Cardiac septum (tissue), 1 donor: Measurements from ENCODE around the gene DOCK10. TPM values are rescaled to one million over a fixed set of nuclear protein-coding genes. Genes with fewer than 3 reads are reported as not detected.

Source experiments
- DNase-seq: peaks from one replicate; pipeline ENCODE4 v3.0.0-alpha.2; 2020; ENCODE audit warnings: low spot score
- intact Hi-C: fragments of 100-400 bp; cut with DNase I; formaldehyde crosslinking; loops from one replicate; pipeline ENCODE4 v1.14.0; 2022
- long read RNA-seq: library from polyadenylated mRNA; unstranded; transcript quantifications from one replicate; pipeline ENCODE4 v2.0.0, GENCODE V29; 2021
- total RNA-seq: library from RNA; stranded (reverse); fragmentation: NEBNext Ultra II Directional; extraction: Animal tissue kit (Norgen Biotek cat#: 25700); gene quantifications from one replicate; pipeline ENCODE4 v1.2.1, GENCODE V29; 2021
- donor health status: DM: no; HTN: no; CAD: no.

The DOCK10 gene
- 2.6 TPM for total RNA-seq
- long read RNA-seq, partial matches to known transcripts = 0 of 1 reads
- long read RNA-seq, other reads (novel, unspliced or antisense) = 1 of 1 reads

DNA sequence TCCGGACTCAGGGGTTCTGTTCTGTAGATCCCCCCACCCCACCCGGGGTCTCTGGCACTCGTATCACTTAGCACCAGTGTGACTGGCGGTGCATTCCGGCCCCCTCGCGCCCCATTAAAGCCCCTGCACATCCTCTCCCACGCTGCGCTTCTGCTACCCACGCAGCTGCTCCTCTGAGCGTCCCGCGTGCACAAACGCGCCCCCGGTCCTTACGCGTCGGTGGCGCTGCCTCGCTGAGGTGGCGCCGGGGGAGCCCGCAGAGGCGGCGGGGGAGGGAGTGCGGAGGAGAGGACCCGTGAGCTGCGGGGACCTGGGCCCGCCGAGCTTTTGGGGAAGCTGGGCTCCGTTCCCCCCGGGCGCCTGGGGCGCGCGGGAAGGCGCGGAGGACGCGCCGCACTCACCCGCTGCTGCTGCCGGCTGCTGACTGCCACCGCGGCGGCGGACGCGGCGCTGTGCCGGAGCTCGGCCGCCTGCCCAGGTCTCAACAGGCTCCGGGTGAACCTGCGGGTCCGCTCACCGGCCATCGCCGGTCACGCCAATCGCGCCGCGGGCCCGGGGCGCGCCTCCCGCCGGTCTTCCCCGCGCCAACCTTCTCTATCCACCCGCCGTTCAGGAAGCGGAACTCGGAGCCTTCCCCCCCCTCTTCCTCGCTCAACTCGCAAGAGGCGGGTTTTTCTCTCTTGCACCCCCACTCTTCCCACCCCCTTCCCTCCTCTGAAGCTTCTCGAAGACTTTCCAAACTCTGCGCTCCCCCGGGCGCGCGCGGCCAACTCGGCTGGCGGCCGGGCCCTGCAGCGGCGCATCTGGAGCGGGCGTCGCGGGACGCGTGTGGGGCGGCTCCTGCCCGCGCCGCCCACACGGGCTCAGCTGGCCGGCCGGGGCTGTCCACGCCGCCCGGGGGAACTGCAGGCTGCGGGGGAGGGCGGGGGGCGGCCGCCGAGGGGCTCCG lies at the start of gene DOCK10:
Gene DOCK10, minus strand, starts transcription at position 618 of the 949 bp plus-strand sequence. Its CDS starts 94 bp downstream, at position 524.
- DNase-seq = no peak
- intact Hi-C loops = no loop called here

DNA sequence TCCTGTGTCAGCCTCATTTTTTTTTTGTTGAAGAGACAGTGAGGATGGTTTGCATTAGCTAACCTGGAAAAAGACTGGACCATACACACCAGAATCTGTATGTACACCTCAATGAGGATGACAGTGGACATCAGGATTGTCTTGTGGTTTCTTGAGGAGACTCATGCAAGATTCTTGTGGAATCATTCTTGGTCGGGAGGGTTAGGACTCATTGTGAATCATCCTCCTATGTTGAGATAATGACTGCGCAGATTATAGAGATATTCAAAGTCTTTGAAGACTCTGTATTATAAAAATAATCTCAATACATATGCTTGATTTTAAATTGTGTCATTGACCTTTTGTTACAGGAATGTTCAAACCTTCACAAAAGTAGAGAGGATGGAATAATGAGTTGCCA lies 49.1 kb upstream of the DOCK10 start:
- intact Hi-C loops = no loop called here

DNA sequence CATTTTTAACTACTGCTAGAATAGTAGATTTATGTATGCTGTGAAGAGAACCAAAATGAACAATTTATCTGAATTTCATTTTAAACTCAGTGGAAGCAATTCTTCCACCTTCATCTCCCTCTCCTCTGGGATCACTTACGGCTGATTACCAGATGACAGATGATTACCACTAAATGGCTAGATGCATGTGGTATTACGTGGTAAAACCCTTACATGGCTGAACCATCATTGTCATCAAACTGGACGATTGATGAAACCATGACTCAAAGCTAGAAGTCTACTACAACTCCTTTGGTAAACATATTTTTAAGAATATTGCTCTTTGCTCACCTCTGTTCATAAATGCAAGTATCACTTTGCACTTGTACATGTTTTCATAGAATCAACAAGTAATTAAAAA lies 48.5 kb upstream of the DOCK10 start:
- intact Hi-C loops = no loop called here

More for the DNA sequence above, 49.1 kb upstream of the DOCK10 start:
- DNase-seq = no peak

DNA sequence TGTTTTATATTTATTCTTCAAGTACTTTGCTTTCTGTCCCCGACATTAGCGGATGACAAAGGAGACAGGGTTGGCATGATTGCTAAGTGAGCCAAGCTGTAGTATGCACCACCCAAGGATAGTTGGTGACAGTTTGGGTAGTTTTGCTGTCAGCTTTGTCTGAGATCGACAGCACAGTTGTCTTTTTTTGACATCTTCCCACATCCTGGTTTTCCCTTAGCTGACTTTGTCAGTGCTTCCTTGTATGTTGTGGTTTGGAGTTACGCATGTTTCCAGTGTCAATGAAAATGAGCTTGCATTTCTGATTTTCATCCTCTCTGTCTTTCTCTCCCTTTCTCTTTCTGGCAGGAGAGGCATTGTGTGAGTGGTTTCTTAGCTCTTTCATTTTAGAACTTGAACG lies 44.6 kb upstream of the DOCK10 start:
- intact Hi-C loops = no loop called here

More for the DNA sequence above, 48.5 kb upstream of the DOCK10 start:
- no peak for DNase-seq

DNA sequence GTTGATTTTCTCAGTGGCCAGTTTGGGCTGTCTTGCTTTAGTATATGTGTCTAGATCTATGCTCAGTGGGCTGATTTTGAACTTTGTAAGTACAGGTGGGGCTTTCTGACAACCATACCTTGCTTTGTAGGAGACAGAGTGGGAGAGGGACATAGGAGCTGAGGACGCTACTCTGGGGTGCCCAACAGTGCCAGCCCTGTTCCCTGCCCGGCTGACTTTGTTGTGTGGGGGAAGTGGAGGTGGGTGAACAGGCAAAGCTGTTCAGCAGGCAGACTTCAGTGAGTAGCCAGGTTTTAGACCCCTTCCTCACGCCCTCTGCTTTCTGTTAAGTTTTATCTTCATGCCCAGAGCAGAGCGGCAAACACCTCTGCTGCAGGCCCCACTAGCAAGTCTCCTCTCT lies 44.2 kb upstream of the DOCK10 start:
- no peak for DNase-seq
- intact Hi-C loops = no loop called here

More for the DNA sequence above, 44.6 kb upstream of the DOCK10 start:
- no peak for DNase-seq

DNA sequence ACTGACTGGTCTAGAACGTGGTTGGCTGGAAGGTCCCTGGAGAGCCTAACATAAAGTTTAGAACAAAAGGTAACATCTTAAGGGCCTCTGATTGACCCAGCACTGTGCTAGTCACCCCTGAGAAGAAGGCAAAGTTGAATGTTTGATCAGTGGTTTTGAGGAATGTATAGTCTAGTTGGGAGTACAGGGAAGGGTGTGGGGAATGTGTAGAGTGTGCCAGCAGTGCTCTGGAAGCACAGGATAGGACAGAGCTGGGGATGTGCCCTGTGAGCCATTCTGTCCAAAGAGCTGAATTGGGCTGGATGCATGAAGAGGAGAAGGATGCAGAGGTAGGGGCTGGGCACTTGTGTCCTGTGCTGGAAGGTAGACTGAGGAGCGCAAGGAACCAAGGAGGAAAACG lies 41.0 kb upstream of the DOCK10 start:
- intact Hi-C loops = no loop called here
- DNase-seq = no peak

DNA sequence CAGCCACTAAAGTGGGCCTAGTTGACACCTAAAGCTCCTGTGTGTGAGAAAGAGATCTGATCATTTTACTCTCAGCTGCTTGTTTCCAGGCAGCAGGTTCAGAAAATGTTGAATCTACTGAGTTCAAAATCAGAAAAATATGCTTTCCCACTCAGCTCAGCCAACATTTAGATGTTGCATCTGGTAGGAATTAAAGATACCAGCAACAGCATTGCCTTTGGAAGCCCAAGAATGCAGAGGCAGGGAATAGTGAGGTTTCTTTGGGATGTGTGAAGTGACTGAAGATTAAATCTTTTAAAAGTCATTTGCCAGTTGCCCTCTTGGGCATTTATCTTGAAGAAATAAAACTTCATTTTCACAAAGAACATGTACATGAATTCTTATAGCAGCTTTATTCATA lies 33.9 kb upstream of the DOCK10 start:
- intact Hi-C loops = no loop called here
- no peak for DNase-seq

DNA sequence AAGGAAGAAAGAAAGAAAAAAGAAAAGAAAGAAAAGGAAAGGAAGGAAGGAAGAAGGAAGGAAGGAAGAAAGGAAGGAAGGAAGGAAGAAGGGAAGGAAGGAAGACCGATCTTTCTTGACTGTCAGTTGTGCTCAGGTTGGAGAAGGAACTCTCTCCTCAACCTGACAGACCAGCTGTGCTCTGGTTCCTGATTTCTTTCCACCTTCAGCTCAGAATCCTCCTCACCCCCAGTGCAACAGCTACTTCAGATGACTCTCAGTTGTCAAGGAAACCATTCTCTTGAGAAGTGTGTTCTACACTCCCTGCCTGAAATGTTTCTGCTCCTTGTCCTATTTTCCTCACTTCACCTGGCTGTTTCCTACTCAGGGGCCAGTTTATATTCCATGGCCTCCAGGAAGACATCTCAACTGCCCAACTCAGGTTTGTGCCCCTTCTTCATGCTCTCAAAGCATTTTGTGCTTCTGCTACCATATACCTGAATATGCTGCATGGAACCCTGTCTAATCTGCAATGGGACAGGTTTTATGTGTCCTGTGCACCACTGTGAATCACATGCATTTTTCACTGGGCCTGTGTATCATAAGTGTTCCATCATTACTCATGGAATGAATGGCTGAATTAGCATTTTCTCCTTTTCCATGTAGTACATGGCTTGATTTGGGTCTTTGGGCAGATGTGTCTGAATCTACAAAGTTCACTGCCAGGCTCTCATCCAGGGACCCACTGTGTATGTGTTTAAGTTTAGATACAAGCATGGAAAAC lies 32.8 kb upstream of the DOCK10 start:
- no peak for DNase-seq
- intact Hi-C loops = no loop called here

DNA sequence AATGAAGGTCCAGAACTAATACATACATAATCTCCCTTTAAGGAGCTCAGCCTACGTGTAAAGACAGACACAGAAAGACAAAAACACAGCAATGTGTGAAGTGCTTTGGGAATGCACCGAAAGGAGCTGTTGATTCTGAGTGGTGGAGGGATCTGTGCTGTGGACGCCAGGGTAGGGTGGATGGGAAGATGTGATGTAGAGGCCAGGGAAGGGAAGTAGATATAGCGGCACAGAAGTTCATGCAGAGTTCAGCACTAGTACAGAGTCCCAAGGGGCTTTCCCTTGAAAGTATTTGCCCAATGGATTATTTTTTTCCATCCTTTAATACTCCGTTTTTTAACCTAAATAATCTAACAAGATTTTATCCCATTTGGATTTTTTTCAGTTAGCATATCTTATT lies 32.1 kb upstream of the DOCK10 start:
- intact Hi-C loops = no loop called here

DNA sequence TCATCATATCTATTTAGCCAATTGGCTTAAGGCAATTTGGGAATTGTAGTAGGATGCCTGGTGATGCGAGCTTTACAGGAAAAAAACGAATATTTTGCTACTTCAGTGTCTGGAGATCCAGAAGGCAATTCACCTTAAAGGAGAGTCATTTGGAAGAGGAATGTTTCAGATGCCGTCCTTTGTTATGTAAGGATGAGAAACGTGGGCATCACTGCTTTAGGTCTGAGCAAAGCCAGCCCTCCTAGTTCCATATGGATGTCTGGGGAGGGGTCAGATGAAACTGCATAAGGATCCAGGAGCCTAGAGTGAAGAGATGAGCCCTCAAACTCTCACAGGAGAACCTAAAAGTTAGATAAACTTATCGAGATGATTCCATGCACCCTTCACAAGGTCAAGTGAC lies 30.9 kb upstream of the DOCK10 start:
- intact Hi-C loops = no loop called here
- DNase-seq = no peak

More for the DNA sequence above, 32.1 kb upstream of the DOCK10 start:
- DNase-seq = no peak

DNA sequence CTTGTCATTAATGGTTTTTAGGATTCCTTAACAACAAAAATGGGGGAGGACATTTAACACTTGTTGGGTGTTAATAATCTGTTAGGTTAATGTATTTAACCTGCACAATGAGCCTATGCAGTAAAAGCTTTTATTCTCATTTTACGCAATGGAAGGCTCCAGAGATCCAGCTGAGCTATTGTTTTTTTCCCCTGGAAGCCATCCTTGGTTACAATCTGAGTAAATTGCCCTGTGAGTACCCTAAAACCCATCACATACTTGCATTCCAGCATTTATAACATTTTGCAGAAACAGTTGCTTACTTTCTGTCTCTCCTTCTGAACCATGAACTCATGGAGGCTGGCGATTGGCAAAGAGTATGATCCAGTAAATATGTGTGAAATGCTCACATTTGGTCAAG lies 30.2 kb upstream of the DOCK10 start:
- intact Hi-C loops = no loop called here
- no peak for DNase-seq

DNA sequence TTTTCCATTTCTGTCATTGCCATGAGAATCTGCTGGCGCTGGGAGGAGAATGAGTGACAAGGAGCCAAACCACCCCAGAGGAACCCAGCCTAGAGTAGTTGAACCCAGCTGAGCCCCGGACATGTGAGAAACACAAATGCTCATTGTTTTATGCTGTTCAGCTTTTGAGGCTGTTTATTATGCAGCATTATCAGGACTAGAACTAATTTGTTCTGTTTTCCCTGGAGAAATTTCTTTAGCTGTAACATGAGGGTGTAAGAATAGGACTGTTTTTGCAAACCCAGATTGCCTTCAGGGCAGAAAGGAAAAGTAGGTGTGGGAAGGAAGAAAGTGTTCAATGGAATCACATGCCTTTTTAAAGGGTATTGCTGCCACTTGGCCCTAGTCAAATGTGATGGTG lies 28.5 kb upstream of the DOCK10 start:
- no peak for DNase-seq
- intact Hi-C loops = no loop called here

DNA sequence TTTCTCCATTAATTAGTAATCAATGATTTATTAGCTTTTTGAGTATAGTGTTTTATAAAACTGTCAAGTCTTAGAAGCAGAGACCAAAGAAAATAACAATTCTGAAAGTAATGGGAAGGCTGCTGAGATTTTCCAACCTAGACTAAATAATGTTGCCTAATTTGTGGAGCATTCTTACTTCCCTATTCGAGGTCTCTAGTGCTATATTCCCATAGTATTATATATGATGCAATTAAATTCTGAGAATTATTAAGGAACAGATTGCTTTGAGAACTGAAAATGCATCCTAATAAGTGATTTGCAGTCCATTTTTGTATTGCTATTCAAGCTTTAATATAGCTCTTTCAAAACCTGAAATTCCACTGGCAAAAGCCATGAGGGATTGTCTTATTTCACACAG lies 27.7 kb upstream of the DOCK10 start:
- no peak for DNase-seq
- intact Hi-C loops = no loop called here

DNA sequence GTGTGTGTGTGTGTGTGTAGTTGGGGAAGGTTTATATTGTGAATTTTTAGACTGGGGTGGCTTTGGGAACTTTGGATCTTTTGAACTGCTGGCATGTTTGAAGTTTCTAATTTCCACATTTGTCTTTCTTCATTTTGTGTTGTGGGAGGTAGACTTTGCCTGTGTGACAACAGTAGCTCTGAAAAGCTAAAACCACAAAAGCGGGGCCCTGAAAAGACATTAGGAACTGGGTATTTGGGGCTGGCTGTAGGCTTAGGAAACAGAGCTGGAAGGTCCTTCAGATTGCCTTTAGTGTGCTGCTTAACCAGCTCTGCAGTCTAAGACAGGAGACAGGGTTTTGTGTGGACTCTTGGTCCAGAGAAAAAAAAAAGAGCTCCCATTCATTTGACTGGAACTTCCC lies 27.2 kb upstream of the DOCK10 start:
- intact Hi-C loops = no loop called here
- no peak for DNase-seq

DNA sequence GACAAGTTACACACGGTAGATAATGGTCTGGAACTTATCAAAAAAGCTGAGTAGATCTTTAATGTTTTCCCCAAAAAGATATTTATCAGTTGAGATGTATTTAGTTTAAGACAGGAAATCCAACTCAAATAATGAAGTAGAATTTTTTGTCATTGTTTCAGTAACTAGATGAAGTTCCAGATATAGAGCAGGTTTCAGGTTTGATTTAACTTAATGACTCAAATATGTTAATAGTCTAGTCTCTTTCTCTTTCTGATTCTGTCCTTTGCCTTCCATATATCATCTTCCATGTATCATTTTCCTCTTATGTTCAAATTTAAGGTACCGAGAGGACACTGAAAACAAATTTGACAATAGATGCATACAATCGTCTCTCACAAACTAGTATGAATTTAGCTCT lies 23.6 kb upstream of the DOCK10 start:
- DNase-seq = no peak
- intact Hi-C loops = no loop called here

DNA sequence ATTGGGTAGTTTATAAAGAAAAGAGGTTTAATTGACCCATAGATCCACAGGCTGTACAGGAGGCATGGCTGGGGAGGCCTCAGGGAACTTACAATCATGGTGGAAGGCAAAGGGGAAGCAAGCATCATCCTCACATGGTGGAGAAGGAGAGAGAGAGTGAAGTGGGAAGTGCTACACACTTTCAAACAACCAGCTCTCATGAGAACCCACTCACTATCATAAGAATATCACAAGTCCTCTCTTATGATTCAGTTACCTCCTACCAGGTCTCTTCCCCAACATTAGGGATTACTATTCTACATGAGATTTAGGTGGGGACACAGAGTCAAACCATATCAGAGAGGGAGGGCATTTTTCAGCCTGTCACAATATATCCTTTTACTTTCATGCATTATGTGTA lies 22.7 kb upstream of the DOCK10 start:
- intact Hi-C loops = no loop called here
- no peak for DNase-seq

DNA sequence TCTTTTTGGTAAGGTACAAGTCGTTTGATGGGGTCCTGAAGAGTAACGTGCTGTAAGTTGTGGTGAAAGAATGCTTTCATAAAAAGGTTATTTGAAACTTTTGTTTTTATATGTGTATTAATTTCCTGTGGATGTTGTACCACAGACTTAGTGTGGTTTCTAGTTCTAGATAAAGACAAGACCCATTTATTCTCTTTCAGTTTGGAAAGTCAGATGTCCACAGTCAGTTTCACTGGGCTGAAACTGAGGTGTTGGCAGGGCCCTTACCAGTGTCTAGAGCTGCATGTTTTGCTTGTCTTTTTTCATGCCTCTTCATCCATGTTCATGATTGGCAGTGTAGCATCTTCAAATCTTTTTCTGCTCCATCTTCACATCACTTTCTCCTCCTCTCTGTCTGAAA lies 22.1 kb upstream of the DOCK10 start:
- DNase-seq = no peak
- intact Hi-C loops = no loop called here

DNA sequence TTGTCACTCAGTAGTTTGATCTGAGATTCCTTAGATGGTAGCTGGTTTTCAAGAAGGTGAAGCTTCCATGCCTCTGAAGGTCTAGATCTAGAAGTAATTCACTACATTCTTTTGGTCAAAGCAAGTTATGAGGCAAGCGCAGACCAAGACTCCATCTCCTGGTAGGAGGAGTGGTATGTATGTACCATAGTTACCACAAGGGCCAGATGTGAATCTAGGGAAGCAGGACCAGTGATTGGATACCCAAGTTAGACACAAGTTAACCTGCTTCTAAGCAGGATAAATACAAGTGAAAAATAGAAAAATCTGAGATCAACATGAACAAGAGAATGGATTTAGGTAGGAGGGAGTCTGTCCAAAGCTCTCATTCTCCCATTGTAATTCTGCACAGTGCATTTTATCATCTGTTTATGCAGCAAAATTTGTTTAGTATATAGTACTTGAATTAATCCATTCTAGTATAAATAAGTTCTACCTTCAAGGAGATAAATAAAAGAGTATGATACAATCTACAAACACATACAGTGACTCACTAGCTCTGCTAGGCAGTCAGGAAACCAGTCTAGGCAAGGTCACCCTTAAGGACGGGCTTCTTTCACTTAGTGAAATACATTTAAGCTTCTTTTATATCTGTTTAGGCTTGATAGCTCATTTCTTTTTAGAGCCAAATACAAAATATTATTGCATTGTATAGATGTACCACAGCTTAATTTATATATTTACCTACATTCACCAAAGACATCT lies 14.2 kb upstream of the DOCK10 start:
- no peak for DNase-seq
- intact Hi-C loops = no loop called here

DNA sequence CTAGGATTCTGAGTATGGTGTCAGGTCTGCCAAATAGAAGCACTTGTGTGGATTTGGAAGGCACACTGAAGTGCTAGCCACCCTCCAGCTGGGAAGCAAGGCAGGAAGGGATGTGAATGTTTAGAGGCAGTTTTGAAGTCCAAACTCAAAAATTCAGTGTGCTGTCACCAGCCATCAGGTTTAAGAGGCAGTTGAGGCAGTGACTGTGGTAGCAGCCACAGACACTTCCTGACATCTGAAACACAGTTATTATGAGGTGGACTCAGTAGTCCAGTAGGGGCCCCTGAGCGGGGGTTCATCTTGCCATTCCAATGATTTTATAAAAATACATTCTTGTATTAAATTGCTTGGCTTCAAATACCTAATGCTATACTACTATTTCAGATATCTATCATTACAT lies 13.4 kb upstream of the DOCK10 start:
- DNase-seq = no peak
- intact Hi-C loops = no loop called here

DNA sequence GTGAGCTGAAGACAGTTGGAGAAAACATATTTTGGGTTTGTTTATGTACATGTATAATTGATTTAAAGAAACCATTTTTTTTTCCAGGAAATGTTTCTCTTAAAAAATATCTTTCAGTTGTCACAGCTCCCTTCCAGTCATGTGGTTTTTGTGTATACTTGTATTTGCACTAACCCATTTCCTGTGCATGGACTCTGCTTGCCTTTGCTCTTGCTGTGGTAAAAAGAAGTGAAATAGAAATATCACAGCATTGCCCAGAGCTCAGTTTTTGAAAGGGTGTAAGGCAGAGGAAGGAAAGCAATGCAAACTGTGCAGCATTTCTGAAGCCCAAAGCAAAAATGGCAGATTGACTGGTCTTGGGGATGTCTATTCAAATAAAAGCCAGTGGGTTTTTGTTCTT lies 10.4 kb upstream of the DOCK10 start:
- no peak for DNase-seq
- intact Hi-C loops = no loop called here
